Stromal cell of bone marrow (primary cell): ENCODE measurements around the gene ADORA2A.

ENCODE experiments used
- DNase-seq: peaks from one replicate; pipeline ENCODE4 v3.0.0-alpha.2; 2012; ENCODE audit warnings: low read depth

ADORA2A gene

DNA sequence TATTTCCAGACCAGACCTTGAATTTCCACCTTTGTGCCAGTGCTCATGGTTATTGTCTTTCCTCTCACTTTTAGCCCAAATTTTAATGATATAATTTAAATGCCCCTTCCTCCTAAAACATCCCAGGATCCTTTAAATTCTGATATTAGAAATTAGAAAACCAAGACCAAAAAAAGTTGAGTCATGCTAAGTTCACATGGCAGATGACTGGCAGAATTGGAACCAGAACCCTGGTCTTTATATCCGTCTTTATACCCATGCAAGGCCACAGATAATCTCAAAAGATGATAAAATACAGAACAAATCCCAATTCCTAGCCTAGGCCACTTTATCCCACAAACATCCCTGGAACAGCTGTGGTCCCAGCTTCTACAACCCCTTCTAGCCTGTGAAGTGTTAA lies 26.5 kb downstream of the ADORA2A start:
- DNase-seq, result no peak

DNA sequence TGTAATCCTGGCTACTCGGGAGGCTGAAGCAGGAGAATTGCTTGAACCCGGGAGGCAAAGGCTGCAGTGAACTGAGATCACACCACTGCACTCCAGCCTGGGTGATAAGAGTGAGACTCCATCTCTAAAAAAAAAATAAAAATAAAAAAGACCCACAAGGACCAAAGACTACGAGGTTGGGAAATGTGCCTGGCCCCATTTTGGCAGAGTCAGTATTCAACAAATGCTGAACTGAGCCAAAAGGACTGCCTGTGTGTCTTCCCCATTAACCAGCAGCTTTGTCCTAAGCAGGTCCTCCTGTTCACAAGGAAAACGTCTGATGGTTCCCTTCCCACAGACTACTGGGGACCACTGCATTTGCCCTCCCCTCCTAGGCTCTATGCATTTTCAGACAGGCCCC lies 27.6 kb downstream of the ADORA2A start:
- no peak for DNase-seq

DNA sequence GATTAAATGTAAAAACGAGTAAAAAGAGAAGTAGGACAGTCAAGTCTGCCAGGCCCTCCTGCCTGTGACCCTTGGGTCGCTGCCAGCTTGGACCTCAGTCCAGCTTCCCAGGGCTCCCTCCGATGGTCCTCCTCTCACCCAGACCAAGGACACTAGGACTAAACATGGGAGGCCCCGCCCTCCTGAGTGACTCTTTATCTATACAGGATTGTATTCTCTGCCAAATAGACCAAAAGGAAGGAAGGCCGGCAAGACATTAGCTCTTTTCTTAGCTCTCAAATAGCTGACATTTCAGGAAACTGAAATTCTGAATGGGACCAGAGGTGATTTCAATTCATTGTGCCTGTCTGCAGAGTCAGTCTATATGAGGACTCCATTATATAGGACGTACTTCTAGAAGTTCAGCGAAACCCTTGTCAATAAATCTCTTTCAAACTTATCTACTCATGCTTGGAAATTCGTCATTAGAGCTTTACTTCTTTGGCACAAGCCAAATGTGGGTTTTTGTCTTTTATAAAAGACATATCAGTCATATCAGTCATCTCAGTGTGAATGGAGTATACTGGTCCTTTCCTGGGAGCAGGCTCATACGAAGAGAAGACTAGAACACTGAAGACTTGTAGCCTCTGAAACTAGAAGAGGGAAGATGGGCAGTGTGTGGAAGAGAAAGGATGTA lies 28.5 kb downstream of the ADORA2A start:
- no peak for DNase-seq

DNA sequence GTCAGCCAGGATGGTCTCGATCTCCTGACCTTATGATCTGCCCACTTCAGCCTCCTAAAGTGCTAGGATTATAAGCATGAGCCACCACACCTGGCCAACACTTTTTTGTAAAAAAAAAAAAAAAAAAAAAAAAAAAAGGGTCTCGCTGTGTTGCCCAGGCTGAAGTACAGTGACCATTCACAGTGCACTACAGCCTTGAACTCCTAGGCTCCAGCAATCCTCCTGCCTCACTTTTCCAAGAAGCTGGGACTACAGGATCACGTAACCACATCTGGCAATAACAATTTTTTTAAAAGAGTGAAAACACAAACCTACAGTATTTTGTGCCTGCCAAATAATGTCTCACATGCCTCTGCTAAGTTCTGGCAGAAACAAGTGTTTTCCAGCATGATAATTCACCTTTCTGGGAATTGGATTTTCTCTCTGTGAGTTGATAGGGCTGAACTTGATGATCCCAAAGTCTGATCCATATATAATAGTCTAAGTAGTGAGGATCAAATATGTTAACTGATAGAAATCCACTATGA lies 30.6 kb downstream of the ADORA2A start:
- DNase-seq, result no peak

DNA sequence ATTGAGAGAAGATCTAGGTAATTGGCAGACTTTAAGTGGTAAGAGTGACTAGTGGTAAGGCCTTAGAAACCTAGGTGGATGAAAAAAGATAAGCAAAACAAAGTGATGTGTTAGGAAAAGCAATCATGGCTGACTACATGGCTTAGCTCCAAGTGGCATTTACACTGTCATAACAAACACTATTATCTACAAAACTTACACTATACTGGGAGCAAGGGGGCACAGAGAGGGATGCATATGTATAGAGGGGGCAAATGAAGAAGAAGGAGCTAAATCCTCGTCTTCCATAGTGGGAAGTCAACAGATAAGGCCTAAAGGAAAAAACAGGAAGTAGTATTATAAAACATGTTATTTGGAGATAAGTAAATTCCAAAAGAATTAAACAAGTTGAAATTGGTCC lies 32.5 kb downstream of the ADORA2A start:
- DNase-seq, result no peak

DNA sequence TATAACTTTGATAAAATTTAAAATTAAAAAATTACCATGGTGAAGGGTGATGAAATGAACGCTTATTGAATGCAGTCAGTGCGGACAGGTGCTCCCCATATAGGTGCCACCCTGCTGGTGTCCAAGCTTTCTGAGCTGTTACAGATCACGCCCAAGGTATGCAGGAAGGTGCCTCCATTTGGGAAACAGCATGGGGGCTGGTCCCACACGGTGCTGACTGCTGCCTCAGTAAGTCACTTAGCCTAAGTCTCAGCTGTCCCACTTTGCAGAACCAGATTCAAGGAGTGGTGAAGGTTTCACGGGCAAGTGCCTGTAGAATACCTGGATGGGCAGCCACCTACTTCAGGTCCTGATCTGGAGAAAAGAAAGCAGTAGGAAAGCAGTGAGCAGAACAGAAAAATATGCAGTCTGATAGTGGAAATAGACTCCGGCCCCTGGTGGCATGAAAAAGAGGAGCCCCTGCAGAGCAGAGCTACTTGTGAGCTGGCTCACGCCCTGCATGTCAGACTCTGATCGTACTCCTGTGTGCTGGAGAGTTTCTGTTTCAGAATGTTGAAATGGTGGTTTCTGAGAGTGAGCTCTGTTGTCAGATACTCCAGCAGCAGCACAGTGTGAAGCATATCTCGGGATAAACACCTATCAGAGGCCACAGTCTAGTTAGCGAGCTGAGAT lies 33.2 kb downstream of the ADORA2A start:
- no peak for DNase-seq

DNA sequence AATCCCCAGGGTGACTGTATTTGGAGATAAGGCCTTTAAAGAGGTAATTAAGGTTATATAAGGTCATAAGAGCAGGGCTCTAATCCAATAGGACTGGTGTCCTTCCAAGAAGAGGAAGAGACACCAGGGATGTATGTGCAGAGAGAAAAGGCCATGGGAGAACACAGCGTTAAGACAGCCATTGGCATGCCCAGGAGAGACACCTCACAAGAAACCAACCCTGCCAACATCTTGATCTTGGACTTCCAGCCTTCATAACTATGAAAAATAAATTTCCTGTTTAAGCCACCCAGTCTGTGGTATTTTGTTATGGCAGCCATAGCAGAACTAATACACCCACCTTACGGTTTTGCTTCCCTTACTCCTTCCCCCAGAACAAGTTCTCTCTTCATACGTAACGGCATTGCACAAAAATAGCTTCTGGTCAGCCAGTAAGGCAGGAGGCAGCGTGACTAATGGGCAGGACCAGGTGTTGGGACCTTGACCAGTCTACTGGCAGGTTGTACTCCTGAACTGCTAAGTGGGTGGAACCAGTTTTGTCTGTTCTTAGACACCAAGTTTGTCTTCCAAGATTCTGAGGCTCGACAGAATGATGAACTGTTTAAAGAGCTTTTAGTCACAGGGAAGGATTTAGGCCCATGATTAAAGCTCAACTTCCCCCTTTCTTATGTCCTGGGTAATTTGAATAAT lies 35.8 kb downstream of the ADORA2A start:
- DNase-seq, result no peak

DNA sequence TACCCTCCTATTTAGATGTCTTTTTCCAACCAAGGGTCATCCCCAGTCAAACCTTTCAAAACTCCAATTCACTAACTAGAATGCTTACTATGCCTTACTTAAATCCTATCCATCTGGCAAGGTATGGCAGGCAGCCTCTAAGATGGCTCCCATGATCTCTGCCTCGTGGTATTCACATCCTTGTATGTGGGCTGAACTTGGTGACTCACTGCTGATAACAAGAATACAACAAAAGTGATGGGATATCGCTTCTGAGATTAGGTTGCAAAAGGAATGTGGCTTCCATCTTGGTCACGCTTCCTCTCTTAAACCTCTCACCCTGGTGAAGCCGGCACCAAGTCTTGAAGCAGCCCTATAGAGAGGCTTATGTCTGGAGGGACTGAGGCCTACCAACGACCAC lies 38.2 kb downstream of the ADORA2A start:
- DNase-seq, result no peak

DNA sequence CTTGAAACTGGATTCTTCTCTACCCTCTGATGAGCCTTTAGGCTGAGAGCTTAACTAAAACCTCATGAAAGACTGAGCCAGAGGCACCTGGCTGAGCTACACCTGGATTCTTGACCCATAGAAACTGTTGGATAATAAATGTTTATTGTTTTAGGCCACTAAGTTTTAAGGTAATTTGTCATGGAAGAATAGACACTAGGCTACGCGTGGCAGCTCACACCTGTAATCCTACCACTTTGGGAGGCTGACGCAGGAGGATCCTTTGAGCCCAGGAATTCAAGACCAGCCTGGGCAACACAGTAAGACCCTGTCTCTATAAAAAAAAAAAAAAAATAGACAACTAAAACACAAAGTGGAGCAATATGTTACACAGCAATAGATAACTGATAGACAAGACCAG lies 38.6 kb downstream of the ADORA2A start:
- no peak for DNase-seq

DNA sequence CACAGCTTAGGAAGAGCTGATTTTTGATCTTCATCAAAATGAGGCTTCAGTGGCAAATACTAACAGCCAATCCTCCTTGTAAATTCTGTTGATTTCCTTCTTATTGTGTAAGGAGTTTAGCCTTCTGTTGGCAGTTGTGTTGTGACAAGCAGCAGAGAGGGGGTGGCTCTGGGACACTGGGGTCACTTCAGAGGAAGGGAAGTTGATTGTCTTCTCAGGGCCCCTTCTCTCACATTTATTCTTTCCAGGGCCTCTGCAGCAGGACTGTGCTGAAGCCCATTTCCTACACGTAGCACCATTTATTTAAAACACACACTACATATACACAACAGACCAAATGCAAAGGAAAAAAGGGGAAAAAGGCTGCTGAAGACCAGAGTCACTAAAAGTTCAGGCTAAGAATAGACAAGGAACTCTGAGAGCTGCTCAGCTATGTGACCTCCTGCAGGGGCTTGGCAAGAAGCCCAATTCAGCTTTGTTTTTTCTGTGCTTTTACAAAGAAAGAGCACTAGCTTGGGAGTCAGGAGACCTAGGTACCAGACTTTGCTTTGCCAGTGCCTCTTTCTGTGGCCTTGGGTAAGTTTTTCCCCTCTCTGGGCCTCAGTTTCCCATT lies 39.4 kb downstream of the ADORA2A start:
- DNase-seq, result peak; percentile 19

DNA sequence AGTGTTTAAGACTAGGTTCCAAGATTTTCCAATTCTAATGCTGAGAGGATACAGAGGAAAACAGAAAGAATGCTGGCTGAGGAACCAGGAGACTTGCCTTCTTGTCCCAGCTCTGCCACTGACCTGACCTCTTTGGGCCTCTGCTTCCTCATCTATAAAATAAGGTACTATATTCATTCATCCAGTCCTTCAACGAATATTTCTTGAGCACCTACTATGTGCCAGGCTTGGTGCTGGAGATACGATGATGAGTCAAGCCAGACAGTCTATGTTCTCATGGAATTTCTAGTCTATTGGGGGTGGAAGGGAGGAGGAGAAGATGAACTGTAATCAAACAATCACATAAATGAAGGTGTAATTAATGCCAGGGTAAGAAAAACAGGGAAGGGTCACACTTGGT lies 39.9 kb downstream of the ADORA2A start:
- DNase-seq, result no peak

DNA sequence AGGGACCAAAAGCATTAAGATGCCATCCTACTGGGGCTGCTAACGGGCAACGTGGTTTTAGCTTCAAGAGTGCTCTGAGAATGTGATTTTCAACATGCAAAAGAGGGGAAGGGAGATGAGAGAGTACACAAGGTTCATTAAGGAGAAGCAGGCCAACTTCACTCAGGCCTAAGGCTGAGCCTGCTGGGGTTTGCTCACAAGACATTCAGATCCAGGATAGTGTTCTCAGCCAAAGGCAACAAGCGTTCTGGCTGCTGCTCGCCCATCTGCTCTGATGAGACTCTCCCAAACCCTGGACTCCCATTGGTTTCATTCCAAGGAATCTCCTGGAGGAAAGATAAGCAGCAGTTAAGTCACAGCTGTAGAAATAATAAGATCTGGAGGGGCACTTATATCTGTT lies 44.2 kb downstream of the ADORA2A start:
- peak; percentile 73 for DNase-seq

DNA sequence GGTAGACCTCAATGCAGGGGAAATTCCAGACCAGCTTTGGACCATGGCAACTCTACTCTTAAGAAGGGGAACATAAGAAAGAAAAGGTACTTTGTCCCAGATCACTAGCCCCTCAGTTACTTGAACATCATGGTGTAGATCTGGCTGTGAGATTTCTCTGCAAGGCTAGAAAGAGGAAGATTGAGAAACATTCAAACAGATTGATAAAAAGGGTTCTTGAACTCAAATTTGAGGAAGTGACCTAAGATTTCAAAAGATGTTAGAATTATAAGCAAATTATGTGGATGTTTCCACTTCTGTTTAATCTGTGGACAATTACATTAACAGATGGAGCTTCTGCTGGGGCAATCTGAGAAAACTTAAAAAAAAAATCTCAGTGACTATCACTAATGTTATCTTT lies 45.9 kb downstream of the ADORA2A start:
- DNase-seq, result no peak

DNA sequence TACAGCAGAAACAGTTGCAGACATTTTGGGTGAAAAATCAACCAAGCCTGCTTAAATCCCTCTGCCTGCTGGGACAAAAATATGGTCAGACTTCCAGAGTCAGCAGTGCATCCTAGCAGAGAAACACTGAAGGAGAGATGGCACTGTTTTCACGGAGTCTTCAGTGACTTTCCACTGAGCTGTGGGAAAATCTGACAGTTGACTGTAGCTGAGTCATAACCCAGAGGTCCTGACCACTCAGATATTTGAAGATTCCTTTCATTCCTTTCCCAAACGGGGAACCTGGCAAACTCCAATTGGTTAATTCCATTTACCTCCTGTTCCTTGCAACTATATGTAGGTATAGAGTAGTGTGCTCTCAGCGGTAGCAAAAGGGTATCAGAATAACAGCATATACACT lies 46.8 kb downstream of the ADORA2A start:
- DNase-seq, result peak; percentile 71

DNA sequence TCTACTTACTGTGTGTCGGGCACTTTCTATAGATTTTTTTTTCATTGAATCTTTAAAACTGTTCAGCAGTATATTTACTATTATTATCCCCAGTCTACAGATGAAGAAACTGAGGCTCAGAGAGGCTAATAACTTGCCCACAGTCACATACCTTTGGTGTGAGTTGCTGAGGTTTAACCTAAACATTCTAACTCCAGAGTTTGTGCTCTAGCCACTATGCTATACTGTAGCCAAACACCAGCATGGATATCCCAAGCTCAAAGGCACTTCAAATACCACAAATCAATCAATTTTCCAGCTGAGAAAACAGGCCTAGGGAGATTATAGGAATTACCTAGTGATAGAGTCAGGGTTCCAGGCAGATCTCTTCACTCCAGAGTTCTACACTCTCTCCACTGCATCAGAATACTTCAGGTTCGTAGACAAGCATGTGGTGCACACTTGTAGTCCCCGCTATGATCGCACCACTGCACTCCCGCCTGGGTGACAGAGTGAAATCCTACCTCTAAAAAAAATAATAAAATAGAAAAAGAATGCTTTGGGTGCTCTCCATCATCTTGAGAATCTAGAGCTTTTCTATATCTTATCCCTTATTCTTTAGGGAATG lies 47.4 kb downstream of the ADORA2A start:
- no peak for DNase-seq

DNA sequence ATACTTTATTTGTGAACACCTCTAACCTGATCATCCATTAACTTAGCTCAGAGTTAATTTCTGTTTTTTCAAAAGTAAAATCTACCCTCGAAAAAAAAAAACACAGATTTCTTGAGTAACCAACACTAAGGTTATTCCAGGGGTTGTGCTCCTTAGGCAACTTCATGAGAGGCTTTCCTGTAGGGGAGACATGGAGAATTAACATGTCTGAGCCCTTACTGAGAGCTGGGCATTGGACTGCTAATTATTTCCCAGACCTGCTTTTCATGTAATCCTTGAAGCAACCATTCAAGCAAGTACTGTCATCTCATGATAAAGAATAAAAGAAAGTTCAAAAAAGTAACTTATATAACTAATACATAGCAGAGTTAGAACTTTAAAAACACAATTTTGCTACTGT lies 54.2 kb downstream of the ADORA2A start:
- DNase-seq, result no peak

DNA sequence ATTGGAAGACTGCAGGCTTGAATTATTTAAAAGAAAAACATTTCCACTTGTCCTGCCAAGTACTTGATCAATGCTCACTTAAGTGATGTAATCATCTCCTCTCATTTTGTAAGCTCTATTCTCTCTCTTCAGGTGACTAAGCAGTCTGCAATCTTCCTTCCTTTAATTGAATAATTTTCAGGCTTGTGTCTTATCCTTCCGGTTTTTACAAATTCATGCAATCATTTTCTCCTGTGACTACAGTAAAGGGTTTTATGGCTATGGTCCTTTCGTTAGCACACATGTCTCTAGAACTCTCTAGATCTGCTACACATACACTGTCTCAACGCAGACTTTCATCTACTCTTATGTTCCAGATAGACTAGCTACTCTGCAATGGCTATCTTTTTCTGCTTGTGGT lies 55.2 kb downstream of the ADORA2A start:
- peak; percentile 56 for DNase-seq

DNA sequence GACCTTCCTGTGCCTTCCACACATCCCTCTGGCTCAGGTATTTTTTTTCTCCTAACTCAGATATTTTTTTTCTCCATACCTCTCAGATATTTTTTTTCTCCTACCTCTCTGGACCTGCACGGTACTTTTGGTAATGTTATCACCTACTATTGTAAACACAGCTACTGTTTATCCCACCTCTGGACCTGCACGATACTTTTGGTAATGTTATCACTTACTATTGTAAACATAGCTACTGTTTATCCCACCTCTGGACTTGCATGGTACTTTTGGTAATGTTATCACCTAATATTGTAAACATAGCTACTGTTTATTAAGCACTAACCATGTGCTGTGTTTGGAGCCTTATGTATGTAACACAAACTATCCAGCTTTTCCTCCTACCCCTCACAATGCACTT lies 55.6 kb downstream of the ADORA2A start:
- DNase-seq, result no peak

DNA sequence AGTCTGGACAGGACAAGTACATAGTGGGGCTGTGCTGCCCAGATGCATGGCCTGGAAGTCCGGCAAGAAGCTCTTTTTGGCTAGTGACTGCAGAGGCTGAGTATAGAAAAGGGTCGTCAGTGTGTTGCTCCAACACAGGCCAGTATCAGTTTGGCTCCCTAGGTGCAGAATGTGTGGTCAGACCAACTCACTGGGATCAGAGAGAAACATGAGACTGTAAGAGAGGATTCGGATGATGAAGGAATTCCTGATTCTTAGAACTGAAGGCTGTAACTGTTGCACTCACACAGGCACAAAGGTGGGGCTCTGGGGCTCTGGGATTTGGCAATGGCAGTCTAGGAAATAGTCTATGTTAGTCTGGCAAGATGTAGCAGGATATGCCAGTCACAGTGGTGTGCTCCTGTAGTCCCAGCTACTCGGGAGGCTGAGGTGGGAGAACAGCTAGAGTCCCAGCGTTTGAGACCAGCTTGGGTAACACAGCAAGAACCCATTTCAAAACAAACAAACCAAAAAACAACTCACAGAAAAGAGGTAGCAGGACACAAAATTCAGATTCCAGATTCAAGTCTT lies 56.7 kb downstream of the ADORA2A start:
- no peak for DNase-seq

DNA sequence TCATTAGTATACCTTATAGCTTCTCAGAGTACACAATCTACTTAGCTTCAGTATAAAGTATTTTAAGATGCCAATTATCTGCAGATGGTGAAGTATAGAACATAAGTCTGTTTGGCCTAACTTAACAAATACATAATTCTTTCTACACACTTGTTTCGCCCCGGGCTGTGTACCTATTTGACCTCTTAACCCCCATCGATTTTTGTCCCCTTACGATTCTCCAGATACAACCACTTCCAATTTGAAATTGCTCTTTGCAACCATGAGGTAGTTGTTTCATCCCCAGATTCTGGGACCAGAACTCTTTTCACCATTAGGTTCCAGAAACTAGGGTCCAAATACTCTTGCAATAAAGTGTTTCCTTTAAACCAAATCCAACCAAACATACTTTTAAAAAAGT lies 57.8 kb downstream of the ADORA2A start:
- no peak for DNase-seq

DNA sequence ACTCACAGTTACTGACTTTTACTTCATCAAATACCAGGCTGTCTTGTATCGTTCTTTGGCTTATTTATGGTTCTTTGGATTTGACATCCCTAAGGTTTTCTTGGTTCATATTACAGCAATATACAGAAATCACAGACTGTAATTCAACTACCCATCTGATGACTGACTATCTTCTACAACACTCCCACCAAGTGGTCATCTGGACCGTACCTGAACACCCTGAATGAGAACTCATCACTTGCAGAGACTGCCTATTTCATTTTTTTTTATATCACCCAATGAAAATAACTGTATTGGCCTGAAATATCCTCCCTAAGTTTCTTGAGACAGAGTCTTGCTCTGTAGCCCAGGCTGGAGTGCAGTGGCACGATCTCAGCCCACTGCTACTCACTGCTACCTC lies 58.2 kb downstream of the ADORA2A start:
- DNase-seq, result no peak

DNA sequence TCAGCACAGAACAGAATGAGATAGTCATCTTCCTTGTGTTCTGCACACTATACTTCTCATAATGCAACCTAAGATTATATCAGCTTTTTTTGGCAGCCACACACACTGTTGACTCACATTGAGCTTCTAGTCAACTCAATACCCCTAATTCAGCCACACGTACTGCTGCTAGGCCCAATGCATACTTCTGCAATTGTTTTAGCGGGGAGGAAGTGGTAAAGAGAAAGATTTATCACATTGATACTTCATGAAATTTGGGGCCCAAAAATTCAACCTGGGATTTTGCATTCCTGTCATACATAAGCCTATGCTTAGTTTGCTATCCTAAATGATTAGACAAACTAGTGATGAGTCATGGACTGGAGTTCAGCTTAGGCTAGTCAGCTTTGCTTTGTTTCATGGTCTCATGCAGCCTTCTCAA lies 59.1 kb downstream of the ADORA2A start:
- peak; percentile 41 for DNase-seq
